Cardiac fibroblast (primary cell): ENCODE measurements around the gene UBE2J2.
A peak's percentile ranks its signal among the peaks of the same experiment; 100 is the strongest.

Experiments
- DNase-seq, 2 donors: peaks; one replicate each; pipeline versions ENCODE4 v3.0.0 to v3.0.0-alpha.2; 2010; ENCODE audit warnings: low read depth in 2 of 2
- H3K4me3 ChIP-seq, 2 donors: replicated peaks in 1 of 2; 1 replicate in 1 of 2; 2 replicates in 1 of 2; pipeline ENCODE4 v1.5.1; 2011; ENCODE audit warnings: low read depth in 2 of 2, low read length in 2 of 2, mild to moderate bottlenecking in 2 of 2, moderate library complexity in 1 of 2
- TF ChIP-seq, protein P1 (sequence below): IDR thresholded peaks from one replicate; pipeline ENCODE4 v1.5.1; 2011; ENCODE audit warnings: low read depth, mild to moderate bottlenecking, low read length, inconsistent platforms

The UBE2J2 gene

DNA sequence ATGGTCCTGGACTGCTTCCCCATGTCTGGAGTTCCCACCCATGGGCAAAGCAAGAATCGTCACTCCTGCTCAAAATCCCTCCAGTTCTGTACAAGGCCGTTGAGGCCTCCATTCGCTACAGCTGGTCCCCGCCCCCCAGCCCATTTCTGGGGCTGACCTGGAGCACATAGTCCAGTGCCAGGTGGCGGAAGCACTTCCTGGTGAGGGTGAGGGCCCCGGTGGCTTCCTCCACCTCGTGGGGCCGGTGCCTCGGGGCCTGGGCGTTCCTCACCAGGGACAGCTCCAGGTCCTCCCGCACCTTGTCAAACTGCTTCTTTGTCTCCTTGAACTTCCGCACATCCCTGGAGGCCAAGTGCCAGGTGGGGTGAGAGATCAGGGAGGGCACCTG, 26.7 kb upstream of the UBE2J2 start:
- DNase-seq: no peak
- TF ChIP-seq, protein P1, sequence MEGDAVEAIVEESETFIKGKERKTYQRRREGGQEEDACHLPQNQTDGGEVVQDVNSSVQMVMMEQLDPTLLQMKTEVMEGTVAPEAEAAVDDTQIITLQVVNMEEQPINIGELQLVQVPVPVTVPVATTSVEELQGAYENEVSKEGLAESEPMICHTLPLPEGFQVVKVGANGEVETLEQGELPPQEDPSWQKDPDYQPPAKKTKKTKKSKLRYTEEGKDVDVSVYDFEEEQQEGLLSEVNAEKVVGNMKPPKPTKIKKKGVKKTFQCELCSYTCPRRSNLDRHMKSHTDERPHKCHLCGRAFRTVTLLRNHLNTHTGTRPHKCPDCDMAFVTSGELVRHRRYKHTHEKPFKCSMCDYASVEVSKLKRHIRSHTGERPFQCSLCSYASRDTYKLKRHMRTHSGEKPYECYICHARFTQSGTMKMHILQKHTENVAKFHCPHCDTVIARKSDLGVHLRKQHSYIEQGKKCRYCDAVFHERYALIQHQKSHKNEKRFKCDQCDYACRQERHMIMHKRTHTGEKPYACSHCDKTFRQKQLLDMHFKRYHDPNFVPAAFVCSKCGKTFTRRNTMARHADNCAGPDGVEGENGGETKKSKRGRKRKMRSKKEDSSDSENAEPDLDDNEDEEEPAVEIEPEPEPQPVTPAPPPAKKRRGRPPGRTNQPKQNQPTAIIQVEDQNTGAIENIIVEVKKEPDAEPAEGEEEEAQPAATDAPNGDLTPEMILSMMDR: no peak
- no peak overlapping the region for H3K4me3 ChIP-seq

GRCh38 chr1:1299686-1300351, 26.2 kb upstream of the UBE2J2 start:
- TF ChIP-seq, protein P1: peak; percentile 46
- no peak for DNase-seq
- H3K4me3 ChIP-seq: no peak overlapping the region

DNA sequence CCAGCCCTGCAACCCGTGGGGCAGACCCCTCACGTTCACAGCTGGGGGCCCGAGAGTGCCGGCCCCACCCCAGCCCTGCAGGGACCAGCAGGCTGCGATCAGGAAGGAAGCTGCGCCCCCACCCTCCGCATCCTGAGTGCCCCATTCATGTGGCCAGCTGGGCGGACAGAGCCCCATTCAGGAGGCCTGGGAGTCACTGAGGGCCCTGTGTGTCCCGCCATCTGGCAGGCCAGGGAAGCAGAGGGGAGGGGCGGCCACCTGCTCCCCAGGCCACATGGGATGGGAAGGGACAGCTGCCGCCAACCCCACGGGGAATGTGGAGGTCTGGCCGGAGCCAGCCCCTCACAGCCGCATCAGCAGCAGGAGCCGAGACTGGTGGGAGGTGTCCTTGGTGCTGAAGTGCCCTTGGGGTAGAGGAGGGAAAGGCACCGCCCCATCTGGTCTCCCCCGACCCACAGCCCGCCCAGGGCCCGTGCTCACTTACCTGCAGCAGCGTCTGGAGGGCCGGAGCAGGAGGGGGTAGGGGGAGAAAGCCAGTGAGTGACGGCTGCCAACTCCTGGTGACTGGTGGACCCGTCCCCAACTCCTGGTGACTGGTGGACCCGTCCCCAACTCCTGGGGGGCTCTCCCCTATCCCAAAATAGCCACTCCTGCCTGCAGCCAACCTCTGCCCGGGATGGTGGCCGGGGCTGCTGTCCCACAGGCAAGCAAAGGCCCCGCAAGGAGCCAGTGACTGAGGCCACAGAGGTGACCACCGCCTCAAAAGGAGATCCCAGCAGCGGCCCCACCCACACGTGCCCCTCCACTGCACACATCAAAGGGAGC, 25.4 kb upstream of the UBE2J2 start:
- TF ChIP-seq, protein P1: no peak
- DNase-seq: peak in 1 of 2 donors; percentile 22
- no peak overlapping the region for H3K4me3 ChIP-seq

- no peak overlapping the region for H3K4me3 ChIP-seq
- TF ChIP-seq, protein P1: no peak
- no peak for DNase-seq
Observed at GRCh38 chr1:1297802-1298424, 24.3 kb upstream of the UBE2J2 start.

GRCh38 chr1:1296070-1297061, 22.7 kb upstream of the UBE2J2 start:
- H3K4me3 ChIP-seq: no peak overlapping the region
- TF ChIP-seq, protein P1: no peak
- DNase-seq: no peak
